HFFc6 (cell line): ENCODE data around the gene SYT8. TPM values are rescaled to one million over a fixed set of nuclear protein-coding genes. Genes with fewer than 3 reads are reported as not detected.
"Not testable (repeated sequence)": the region's sequence is repeated elsewhere in the genome, so short reads cannot be mapped to it uniquely, and the experiment has no call there.

ENCODE experiments used
- DNase-seq: peaks from one replicate; pipeline ENCODE4 v3.0.0-alpha.2; 2018
- H3K27ac Mint-ChIP-seq: 2 replicates; pipeline ENCODE4 v1.8.0; 2020; ENCODE audit warnings: mild to moderate bottlenecking, mixed read lengths
- H3K27me3 Mint-ChIP-seq: 2 replicates; pipeline ENCODE4 v1.8.0; 2021; ENCODE audit warnings: mild to moderate bottlenecking, moderate library complexity, mixed read lengths; ENCODE audit not compliant: insufficient read depth
- H3K36me3 Mint-ChIP-seq: 2 replicates; pipeline ENCODE4 v1.8.0; 2021; ENCODE audit warnings: low read depth, mixed read lengths
- H3K4me1 Mint-ChIP-seq: 2 replicates; pipeline ENCODE4 v1.8.0; 2020; ENCODE audit warnings: low read depth, mixed read lengths
- H3K4me3 Mint-ChIP-seq: 2 replicates; pipeline ENCODE4 v1.8.0; 2020; ENCODE audit warnings: mild to moderate bottlenecking, moderate library complexity, mixed read lengths
- H3K9me3 Mint-ChIP-seq: 2 replicates; pipeline ENCODE4 v1.8.0; 2020; ENCODE audit warnings: mild to moderate bottlenecking, mixed read lengths
- CTCF ChIP-seq: fragments of 200-600 bp; sonication (generic); IDR thresholded peaks from 2 replicates; pipeline ENCODE4 v1.5.0; 2021; ENCODE audit warnings: antibody characterized with exemption, mild to moderate bottlenecking
- total RNA-seq, 6 experiments: library from RNA; stranded (reverse); fragmentation: NEBNext Ultra II Directional; extraction: Animal tissue kit (Norgen Biotek cat#: 25700); gene quantifications; 2 replicates in 1 of 6; 3 replicates in 5 of 6; pipeline ENCODE4 v1.2.3, GENCODE V29; 2021

Gene SYT8
- total RNA-seq, 6 experiments from 2014 or later, result not detected

DNA sequence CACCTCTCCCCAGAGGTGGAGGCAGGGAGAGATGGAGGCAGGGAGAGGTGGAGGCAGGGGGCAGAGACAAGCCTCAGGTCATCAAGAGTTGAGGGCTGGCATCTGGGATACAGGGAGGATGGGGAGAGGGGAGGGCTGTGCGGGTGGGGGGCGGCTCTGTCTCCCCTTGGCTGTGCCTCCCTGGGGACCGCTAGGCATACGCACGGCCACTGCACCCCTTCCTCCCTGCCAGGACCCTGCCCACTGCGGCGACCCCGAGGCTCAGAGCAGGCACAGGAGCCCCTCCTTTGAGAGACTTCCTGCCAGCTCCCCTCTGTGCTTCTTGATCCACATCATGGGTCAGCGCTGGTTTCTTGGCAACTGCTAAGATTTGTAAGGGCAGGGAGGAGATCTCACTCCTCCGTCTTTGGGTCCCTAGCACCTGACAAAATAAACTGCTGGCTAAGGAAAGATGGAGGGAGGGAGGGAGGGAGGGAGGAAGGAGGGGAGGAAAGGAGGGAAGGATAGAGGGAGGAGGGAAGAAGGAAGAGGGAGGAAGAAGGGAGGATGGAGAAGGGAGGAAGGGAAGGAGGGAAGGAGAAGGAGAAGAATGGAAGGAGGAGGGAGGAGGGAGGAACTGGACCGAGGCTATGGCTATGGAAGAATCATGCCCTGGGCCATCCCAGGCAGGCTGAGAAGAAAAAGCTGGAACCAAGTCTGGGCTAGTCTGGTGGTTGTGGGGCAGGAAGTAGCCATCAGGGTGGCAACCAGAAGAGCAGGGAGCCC, 38.4 kb downstream of the SYT8 start:
- no peak for DNase-seq
- no peak for TF ChIP-seq CTCF
- H3K4me3 Mint-ChIP-seq, result no peak overlapping the region

DNA sequence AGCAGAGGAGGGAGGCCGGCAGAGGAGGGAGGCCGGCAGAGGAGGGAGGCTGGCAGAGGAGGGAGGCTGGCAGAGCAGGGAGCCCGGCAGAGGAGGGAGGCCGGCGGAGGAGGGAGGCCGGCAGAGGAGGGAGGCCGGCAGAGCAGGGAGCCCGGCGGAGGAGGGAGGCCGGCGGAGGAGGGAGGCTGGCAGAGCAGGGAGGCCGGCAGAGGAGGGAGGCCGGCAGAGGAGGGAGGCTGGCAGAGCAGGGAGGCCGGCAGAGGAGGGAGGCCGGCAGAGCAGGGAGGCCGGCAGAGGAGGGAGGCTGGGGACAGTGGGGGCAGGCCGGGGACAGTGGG, 39.0 kb downstream of the SYT8 start:
- not testable (repeated sequence) for H3K4me1 Mint-ChIP-seq, H3K9me3 Mint-ChIP-seq, H3K36me3 Mint-ChIP-seq, H3K4me3 Mint-ChIP-seq, H3K27ac Mint-ChIP-seq, DNase-seq, H3K27me3 Mint-ChIP-seq

More for the DNA sequence above, 38.4 kb downstream of the SYT8 start:
- Mint-ChIP-seq H3K9me3 (no peaks in the 10 kb centered on the region), H3K36me3 (no peaks in the 10 kb centered on the region), H3K27me3 (peaks cover 3% of the 10 kb centered on the region), H3K27ac (no peak overlapping the region), H3K4me1 (no peaks in the 10 kb centered on the region)

DNA sequence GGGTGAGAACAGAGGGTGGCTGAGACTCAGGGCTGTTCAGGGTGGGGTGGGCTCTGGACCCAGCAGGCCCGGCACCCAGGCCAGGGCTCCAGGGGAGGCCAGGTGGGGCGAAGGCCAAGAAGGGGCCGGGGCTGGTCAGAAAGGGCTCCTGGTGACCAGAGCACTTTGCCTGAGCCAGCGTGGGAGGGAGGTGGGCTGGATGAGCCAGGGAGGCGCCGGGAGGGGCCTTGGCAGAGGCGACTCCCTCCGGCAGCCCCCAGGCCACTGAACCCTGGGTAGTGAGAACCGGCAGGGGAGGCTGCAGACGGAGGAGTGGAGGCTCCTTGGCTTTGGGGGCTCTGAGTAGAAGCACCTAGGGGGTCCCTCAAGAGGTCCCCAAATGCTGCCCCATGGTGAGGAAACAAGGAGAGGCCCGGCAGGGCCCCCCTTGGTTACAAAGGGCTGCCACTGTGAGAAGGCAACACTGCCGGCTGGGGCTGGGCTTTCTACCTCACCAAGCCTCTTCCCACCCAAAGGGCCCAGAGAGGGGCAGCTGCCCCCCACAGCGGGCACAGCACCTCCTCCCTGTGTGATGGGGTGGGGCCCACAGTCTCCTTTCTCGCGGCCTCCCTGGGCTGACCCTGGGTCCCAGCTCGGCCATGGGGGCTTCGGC, 39.8 kb downstream of the SYT8 start:
- H3K36me3 Mint-ChIP-seq, H3K4me3 Mint-ChIP-seq, DNase-seq, H3K9me3 Mint-ChIP-seq, H3K27ac Mint-ChIP-seq, H3K27me3 Mint-ChIP-seq, H3K4me1 Mint-ChIP-seq: not testable (repeated sequence)

DNA sequence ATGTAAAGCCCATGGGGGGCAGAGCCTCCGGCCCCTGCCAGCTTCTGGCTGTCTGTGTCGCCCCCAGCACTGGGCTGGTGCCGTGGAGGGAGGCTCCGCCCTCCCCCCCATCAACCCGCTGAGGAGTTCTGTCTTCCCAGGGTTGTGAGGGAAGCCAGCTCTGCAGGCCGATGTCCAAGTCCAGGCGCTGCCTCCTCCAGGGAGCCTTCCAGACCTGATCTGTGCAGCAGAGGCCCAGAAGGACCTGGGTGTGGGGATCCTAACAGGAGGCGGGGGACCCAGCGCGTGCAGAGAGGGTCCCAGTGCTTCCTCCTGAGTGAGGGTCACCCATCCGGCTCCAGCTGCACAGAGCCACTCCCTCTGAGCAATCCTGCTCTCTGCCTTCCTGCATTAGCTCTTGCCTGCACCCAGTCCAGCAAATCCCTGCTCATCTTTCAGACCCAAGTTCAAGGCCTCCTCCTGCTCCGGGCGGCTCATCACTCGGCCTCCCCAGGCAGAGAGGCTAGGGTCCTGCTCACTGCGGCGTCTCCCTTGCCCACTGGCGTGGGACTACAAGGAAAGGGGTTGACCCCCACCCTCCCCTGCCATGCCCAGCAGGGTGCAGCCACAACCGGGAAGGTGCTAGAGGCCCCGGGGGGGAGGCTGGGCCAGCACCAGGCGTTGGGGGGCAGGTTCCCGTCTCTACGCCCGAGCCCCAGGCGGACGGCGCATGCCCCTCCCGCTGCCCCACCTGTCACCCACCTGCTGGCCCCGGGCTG, 40.5 kb downstream of the SYT8 start:
- Mint-ChIP-seq H3K36me3 (no peaks in the 10 kb centered on the region), H3K4me1 (no peaks in the 10 kb centered on the region), H3K27me3 (peaks cover 2% of the 10 kb centered on the region), H3K4me3 (no peak overlapping the region), H3K27ac (no peak overlapping the region), H3K9me3 (no peaks in the 10 kb centered on the region)
- no peak for TF ChIP-seq CTCF
- no peak for DNase-seq

DNA sequence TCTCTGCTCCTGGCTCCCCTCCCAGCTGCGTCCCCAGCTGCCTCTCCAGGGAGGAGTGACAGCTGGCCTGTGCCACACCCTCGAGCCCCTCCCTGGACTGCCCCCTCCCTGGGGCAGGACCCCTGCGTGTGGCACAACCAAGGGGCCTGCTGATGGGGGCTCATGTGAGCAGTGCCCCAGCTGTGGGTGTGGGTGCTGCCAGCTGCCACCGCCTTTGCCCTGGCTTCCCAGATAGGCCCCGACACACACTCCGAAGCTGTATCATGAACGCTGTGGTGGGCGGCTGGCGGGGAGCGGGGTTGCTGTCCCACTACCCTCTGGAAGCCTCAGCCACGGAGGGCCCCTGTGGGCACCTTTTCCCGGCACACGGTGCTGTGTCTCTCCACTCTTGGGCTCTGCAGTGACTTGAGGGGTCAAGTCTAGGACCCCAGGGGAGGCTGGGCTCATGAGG, 41.1 kb downstream of the SYT8 start:
- not testable (repeated sequence) for H3K4me1 Mint-ChIP-seq, H3K9me3 Mint-ChIP-seq, H3K27me3 Mint-ChIP-seq, H3K27ac Mint-ChIP-seq, H3K36me3 Mint-ChIP-seq, H3K4me3 Mint-ChIP-seq, DNase-seq

DNA sequence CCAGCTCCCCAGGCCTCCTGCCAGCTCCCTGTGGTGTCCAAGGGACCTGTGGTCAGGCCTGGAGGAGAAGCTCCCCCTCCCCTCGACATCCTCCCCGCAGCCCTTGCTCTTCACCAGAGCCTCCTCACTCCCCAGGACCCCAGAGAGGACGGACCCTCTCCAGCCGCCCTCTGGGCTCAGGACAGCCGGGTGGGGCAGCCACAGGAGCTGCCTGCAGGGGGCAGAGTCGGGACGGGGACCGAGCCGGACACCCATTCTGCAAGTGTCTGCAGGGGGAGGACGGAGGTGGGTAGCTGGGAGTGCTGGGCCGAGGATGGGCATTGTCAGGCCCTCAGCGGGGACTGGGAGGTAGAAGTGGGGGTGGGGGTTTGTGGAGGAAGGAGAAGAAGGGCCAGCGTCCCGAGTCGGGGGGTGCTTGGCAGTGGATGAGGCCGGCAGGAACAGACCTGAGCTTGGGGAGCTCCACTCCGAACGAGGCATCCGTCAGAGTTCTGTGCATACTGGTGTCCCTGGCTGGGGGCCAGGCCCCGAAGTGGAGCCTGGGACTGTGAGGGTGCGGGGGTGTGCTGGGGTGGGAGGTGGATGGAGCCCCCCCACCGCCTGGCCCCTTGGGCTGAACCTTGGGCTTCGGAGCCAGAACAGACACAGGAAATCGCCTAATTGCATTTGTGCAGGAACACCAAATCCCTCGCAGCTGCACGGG, 41.7 kb downstream of the SYT8 start:
- H3K9me3 Mint-ChIP-seq, result no peaks in the 10 kb centered on the region
- H3K36me3 Mint-ChIP-seq, result no peaks in the 10 kb centered on the region
- no peak overlapping the region for H3K27ac Mint-ChIP-seq
- no peaks in the 10 kb centered on the region for H3K4me1 Mint-ChIP-seq
- TF ChIP-seq CTCF, result peak; percentile 77
- H3K4me3 Mint-ChIP-seq, result peak overlapping the region; percentile 49; the same call in 1 of the 2 replicates
- no peak for DNase-seq
- H3K27me3 Mint-ChIP-seq, result peaks cover 2% of the 10 kb centered on the region; the same call in 1 of the 2 replicates
